Astrocyte of the cerebellum (primary cell): Measurements from ENCODE around the gene GNB1L.

Experiments used
- DNase-seq: peaks from one replicate; pipeline ENCODE4 v3.0.0-alpha.2; 2011; ENCODE audit warnings: low read depth
- H3K4me3 ChIP-seq: 2 replicates; pipeline ENCODE4 v1.5.1; 2011; ENCODE audit warnings: mild to moderate bottlenecking, low read depth, low read length, moderate library complexity
- in situ Hi-C: cut with HindIII; loops from 2 replicates; pipeline ENCODE4 v1.10.0; 2017; ENCODE audit warnings: low sequenced_read_pairs
- TF ChIP-seq, protein P1 (sequence below): IDR thresholded peaks from 2 replicates; pipeline ENCODE4 v1.5.1; 2012; ENCODE audit warnings: low read length, low read depth, moderate library complexity, mild to moderate bottlenecking; ENCODE audit errors: missing control alignments

Gene GNB1L

DNA sequence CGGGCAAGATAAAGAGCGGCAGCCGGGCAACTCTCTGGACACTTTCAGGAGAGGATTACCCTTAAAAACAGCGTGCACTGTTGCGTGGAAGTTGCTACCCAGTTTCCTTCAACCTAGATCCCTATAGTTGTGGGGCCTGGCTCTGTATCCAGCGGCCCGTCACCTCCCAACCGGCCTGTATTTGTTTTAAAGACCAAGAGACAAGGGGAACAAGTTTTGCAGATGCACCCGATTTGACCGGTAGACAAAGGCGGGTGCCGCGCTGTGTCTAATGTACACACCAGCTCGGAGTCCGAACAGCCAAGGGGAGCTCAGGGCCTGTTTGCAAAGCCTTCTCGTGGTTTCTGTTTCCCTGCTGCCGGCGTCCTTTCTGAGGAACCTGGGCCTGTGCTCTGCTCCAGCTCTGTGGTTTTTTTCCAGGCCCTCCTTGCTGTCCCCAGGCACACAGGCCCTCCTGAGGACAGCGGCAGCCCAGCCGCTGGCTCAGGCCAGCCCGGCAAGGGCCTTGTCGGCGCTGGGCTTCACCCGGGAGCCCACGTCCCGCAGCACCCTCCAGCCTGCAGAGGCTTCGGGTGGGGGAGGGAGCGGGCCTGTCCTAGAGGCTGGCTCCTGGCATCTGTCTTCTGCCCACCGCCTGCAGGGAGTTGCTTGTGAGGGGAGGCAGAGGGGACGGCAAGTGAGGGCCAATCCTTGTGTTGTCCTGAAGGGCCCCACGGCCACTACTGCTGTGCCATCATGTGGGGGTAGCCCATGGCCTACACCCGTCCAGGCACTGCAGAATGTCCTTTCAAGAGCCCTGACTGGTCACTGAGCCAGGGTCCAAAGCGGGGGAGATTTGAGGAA, 92.7 kb downstream of the GNB1L start:
- no peak for DNase-seq
- in situ Hi-C loops: no loop called here
- H3K4me3 ChIP-seq: no peak overlapping the region
- TF ChIP-seq, protein P1, sequence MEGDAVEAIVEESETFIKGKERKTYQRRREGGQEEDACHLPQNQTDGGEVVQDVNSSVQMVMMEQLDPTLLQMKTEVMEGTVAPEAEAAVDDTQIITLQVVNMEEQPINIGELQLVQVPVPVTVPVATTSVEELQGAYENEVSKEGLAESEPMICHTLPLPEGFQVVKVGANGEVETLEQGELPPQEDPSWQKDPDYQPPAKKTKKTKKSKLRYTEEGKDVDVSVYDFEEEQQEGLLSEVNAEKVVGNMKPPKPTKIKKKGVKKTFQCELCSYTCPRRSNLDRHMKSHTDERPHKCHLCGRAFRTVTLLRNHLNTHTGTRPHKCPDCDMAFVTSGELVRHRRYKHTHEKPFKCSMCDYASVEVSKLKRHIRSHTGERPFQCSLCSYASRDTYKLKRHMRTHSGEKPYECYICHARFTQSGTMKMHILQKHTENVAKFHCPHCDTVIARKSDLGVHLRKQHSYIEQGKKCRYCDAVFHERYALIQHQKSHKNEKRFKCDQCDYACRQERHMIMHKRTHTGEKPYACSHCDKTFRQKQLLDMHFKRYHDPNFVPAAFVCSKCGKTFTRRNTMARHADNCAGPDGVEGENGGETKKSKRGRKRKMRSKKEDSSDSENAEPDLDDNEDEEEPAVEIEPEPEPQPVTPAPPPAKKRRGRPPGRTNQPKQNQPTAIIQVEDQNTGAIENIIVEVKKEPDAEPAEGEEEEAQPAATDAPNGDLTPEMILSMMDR: no peak

DNA sequence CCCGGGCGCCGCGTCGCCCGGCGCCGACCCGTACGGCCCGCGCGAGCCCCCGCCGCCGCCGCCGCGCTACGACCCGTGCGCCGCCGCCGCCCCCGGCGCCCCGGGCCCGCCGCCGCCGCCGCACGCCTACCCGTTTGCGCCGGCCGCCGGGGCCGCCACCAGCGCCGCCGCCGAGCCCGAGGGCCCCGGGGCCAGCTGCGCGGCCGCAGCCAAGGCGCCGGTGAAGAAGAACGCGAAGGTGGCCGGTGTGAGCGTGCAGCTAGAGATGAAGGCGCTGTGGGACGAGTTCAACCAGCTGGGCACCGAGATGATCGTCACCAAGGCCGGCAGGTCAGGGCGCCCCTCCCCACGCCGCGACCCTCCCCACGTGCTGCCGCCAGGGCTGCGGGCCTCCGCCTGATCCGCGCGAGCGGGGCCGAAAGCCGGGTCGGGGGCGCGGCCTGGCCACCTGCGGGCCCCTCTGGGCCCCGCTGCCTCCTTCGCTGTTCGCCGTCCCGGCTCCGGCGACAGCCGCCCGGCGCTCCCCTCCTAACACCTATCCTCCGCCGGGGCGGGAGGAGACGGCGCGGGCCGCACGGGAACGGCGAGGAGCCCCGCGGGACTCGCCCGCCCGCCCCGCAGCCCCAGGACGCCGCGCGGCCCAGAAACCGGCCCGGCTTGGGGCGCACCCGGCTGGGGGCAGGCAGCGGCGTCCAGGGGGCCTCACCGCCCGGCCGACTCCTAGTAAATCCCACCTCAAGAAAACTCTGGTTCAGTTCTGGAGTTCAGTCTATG, 93.5 kb downstream of the GNB1L start:
- TF ChIP-seq, protein P1: no peak
- in situ Hi-C loops: no loop called here
- no peak overlapping the region for H3K4me3 ChIP-seq
- no peak for DNase-seq

DNA sequence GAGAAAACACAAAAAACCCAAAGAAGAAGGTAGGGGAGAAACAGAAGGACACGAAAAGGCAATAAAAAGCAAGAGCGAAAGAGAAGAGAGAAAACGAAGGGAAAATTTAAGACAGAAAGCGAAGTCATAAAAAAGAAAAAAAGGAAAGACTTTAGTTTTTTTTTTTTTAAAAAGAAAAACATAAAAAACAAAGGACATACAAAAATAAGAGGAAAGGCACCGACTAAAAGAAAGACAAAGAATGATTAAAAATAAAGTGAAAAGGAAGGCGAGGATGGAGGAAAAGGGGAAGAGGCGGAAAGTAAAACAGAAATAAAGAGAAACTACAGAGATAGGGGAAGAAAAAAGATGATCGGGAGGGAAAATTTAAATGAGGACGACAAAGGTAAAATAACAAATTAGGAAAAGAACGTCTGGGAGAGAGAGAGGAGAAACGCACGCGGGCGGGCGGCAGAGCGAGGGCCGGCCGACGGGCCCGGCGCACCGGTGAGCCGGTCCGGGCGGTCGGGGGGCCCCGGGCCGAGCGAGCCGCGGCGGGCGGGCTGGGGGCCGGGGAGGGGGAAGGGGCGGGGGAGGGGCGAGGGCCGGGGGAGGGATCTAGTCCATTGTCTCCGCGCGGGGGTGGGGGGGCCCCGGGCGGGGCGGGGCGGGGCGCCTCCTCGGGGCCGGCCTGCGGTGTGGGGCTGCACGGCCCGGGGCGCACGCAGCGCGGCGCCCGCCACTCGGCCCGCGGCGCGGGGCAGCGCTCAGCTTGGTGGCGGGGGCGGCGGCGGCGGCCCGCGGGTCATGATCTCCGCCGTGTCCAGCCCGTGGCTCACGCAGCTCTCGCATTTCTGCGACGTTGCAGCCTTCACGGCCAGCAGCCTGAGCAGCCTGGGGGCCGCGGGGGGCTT, 94.4 kb downstream of the GNB1L start, which contains the start of gene TBX1:
TSS of gene TBX1 (plus strand) at position 721 of the 893 bp plus-strand sequence. CDS start at position 787, 66 bp downstream.
- in situ Hi-C loops: no loop called here
- H3K4me3 ChIP-seq: no peak within 1 kb of the TSS
- TF ChIP-seq, protein P1: no peak
- DNase-seq: no peak

DNA sequence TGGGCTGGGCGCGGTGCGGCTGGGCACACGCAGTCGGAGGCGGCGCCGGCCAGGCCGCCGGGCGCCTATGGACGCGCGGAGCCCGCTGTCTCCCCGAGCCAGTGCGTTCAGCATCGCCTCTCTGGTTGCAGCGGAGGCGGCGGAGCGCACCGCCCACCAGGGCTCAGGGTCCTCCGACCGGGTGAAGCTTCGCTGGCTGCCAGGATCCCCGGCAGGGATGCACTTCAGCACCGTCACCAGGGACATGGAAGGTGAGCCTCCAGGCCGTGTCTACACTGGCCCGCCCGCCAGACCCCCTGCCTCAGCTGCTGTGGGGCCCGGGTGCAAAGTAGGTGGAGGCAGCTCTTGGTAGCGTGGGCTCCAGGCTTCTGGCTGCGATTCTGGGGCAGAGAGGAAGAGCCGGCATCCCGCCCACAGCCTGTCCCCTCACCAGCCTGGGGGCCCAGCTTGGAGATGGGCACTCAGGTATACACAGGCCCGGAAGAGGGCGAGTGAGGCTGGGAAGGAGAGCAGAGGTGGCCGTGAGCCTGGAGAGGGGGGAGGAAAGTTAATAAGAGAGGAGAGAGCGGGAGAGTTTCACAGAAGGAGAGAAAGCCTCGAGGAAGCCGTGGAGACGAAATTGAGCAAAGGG, 95.1 kb downstream of the GNB1L start:
- H3K4me3 ChIP-seq: no peak overlapping the region
- in situ Hi-C loops: loop anchor here (5.0 kb wide), 1 partner anchor 73 kb away; no protein-coding TSS in a partner anchor
- no peak for DNase-seq
- TF ChIP-seq, protein P1: no peak

DNA sequence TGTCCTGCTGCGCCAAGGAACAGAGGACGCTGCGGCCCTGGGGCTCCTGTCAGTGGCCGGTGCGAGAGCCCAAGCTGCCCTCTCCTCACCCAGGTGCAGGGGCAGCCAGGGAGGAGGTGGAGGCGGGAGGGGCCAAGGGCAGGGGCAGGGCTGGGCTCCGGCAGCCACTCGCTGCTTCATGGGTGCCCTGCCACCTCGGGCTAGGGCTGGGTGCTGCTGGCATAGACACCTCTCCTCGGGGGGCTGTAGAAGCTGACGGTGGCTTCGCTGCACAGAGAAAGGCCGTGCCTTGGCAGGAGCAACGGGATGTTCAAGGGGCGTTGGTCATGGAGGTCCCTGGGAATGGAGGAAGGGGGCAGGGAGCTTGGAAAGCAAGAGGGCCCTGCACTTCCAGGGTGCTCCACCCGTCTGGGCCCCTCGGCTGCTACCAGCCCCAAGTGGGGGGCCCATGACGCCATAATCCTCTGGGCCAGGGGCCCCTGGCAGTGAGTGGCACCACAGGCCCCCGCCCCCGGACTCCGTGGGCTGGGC, 95.7 kb downstream of the GNB1L start:
- DNase-seq: no peak
- in situ Hi-C loops: loop anchor here (5.0 kb wide), 1 partner anchor 73 kb away; no protein-coding TSS in a partner anchor
- H3K4me3 ChIP-seq: no peak overlapping the region
- TF ChIP-seq, protein P1: no peak
